H9 (cell line): Measurements from ENCODE around the gene MAN1A1. TPM values are rescaled to one million over a fixed set of nuclear protein-coding genes. Genes with fewer than 3 reads are reported as not detected.
"Not testable (repeated sequence)": the region's sequence is repeated elsewhere in the genome, so short reads cannot be mapped to it uniquely, and the experiment has no call there.

Experiments
- DNase-seq: peaks from one replicate; pipeline ENCODE4 v3.0.0-alpha.2; 2017
- H2AFZ ChIP-seq: one replicate; pipeline ENCODE4 v1.6.1; 2013; ENCODE audit warnings: mild to moderate bottlenecking, low read length, control low read depth, moderate library complexity
- H2AK5ac ChIP-seq: 2 replicates; pipeline ENCODE4 v1.6.1; 2013; ENCODE audit warnings: low read length, control low read depth, mixed read lengths; ENCODE audit not compliant: insufficient read length
- H2BK120ac ChIP-seq: one replicate; pipeline ENCODE4 v1.6.1; 2013; ENCODE audit warnings: low read depth, mild to moderate bottlenecking, low read length, control low read depth, inconsistent platforms; ENCODE audit not compliant: poor library complexity, severe bottlenecking
- H2BK12ac ChIP-seq: 2 replicates; pipeline ENCODE4 v1.6.1; 2013; ENCODE audit warnings: low read length, control low read depth, mixed read lengths, low read depth; ENCODE audit not compliant: insufficient read length
- H2BK15ac ChIP-seq: 2 replicates; pipeline ENCODE4 v1.6.1; 2013; ENCODE audit warnings: low read depth, low read length, control low read depth
- H2BK20ac ChIP-seq: one replicate; pipeline ENCODE4 v1.6.1; 2013; ENCODE audit warnings: low read depth, mild to moderate bottlenecking, low read length, control low read depth, inconsistent platforms; ENCODE audit not compliant: poor library complexity, severe bottlenecking
- H2BK5ac ChIP-seq: 2 replicates; pipeline ENCODE4 v1.6.1; 2013; ENCODE audit warnings: low read length, control low read depth, mixed read lengths; ENCODE audit not compliant: insufficient read length
- H3K14ac ChIP-seq: 2 replicates; pipeline ENCODE4 v1.6.1; 2013; ENCODE audit warnings: low read length, control low read depth; ENCODE audit not compliant: insufficient read depth
- H3K18ac ChIP-seq: 2 replicates; pipeline ENCODE4 v1.6.1; 2013; ENCODE audit warnings: low read depth, mild to moderate bottlenecking, mixed read lengths, low read length, control low read depth; ENCODE audit not compliant: insufficient read length
- H3K23ac ChIP-seq: 2 replicates; pipeline ENCODE4 v1.6.1; 2013; ENCODE audit warnings: low read length, control low read depth, mixed read lengths, low read depth; ENCODE audit not compliant: insufficient read length
- H3K23me2 ChIP-seq: 2 replicates; pipeline ENCODE4 v1.6.1; 2013; ENCODE audit warnings: low read depth, mild to moderate bottlenecking, mixed read lengths, low read length, control low read depth; ENCODE audit not compliant: insufficient read length, poor library complexity, severe bottlenecking
- H3K27ac ChIP-seq: 2 replicates; pipeline ENCODE4 v1.5.1; 2013; ENCODE audit warnings: low read length, control low read depth, mixed read lengths, low read depth; ENCODE audit not compliant: insufficient read length
- H3K27me3 ChIP-seq: 2 replicates; pipeline ENCODE4 v1.6.1; 2013; ENCODE audit warnings: low read length, control low read depth, inconsistent platforms; ENCODE audit not compliant: insufficient read depth
- H3K4ac ChIP-seq: 2 replicates; pipeline ENCODE4 v1.6.1; 2013; ENCODE audit warnings: low read depth, mild to moderate bottlenecking, control low read depth, inconsistent platforms, low read length, moderate library complexity
- H3K4me1 ChIP-seq: 2 replicates; pipeline ENCODE4 v1.6.1; 2013; ENCODE audit warnings: low read length, control low read depth, inconsistent platforms; ENCODE audit not compliant: insufficient read depth
- H3K4me2 ChIP-seq: 2 replicates; pipeline ENCODE4 v1.6.1; 2013; ENCODE audit warnings: low read length, control low read depth, mixed read lengths; ENCODE audit not compliant: insufficient read length, insufficient read depth
- H3K56ac ChIP-seq: 2 replicates; pipeline ENCODE4 v1.6.1; 2013; ENCODE audit warnings: low read depth, mild to moderate bottlenecking, mixed read lengths, low read length, control low read depth; ENCODE audit not compliant: insufficient read length
- H3K79me1 ChIP-seq: 2 replicates; pipeline ENCODE4 v1.6.1; 2013; ENCODE audit warnings: low read depth, mild to moderate bottlenecking, moderate library complexity, low read length, control low read depth, inconsistent platforms; ENCODE audit not compliant: insufficient read depth, poor library complexity, severe bottlenecking
- H3K79me2 ChIP-seq: 2 replicates; pipeline ENCODE4 v1.6.1; 2013; ENCODE audit warnings: low read length, control low read depth, inconsistent platforms; ENCODE audit not compliant: insufficient read depth
- H3K9ac ChIP-seq: 2 replicates; pipeline ENCODE4 v1.6.1; 2013; ENCODE audit warnings: low read length, control low read depth, mixed read lengths; ENCODE audit not compliant: insufficient read length; ENCODE audit errors: extremely low read depth
- H3K9me3 ChIP-seq: one replicate; pipeline ENCODE4 v1.6.1; 2013; ENCODE audit warnings: low read depth, low read length, inconsistent platforms; ENCODE audit not compliant: control insufficient read depth
- H3T11ph ChIP-seq: one replicate; pipeline ENCODE4 v1.6.1; 2013; ENCODE audit warnings: mild to moderate bottlenecking, low read length, control low read depth, inconsistent platforms
- H4K20me1 ChIP-seq: one replicate; pipeline ENCODE4 v1.6.1; 2013; ENCODE audit not compliant: control insufficient read depth, insufficient read length, insufficient read depth
- H4K5ac ChIP-seq: 2 replicates; pipeline ENCODE4 v1.6.1; 2013; ENCODE audit warnings: low read depth, mild to moderate bottlenecking, mixed read lengths, low read length, control low read depth; ENCODE audit not compliant: insufficient read length
- H4K8ac ChIP-seq: replicated peaks from 2 replicates; pipeline ENCODE4 v1.6.1; 2013; ENCODE audit warnings: low read length, control low read depth, mixed read lengths, low read depth; ENCODE audit not compliant: insufficient read length
- H4K91ac ChIP-seq: 2 replicates; pipeline ENCODE4 v1.6.1; 2013; ENCODE audit warnings: low read depth, mild to moderate bottlenecking, moderate library complexity, mixed read lengths, low read length, control low read depth; ENCODE audit not compliant: insufficient read length
- H3K27ac Mint-ChIP-seq, 3 experiments: 2 replicates in 2 of 3; 3 replicates in 1 of 3; pipeline ENCODE4 v1.8.0; 2020 to 2021; ENCODE audit warnings: mixed read lengths in 3 of 3, mild to moderate bottlenecking in 1 of 3, moderate library complexity in 1 of 3
- H3K27me3 Mint-ChIP-seq: 2 replicates; pipeline ENCODE4 v1.8.0; 2021; ENCODE audit warnings: low read depth, mild to moderate bottlenecking, moderate library complexity, mixed read lengths
- H3K36me3 Mint-ChIP-seq, 3 experiments: 2 replicates in 2 of 3; 3 replicates in 1 of 3; pipeline ENCODE4 v1.8.0; 2020 to 2021; ENCODE audit warnings: low read depth in 3 of 3, mixed read lengths in 3 of 3; ENCODE audit not compliant: insufficient read depth in 1 of 3
- H3K4me1 Mint-ChIP-seq, 2 experiments: 2 replicates each; pipeline ENCODE4 v1.8.0; 2020; ENCODE audit warnings: mixed read lengths in 2 of 2
- H3K4me3 Mint-ChIP-seq, 2 experiments: 2 replicates in 1 of 2; 3 replicates in 1 of 2; pipeline ENCODE4 v1.8.0; 2020 to 2021; ENCODE audit warnings: mild to moderate bottlenecking in 2 of 2, mixed read lengths in 2 of 2, moderate library complexity in 1 of 2
- H3K9me3 Mint-ChIP-seq, 2 experiments: 2 replicates in 1 of 2; 3 replicates in 1 of 2; pipeline ENCODE4 v1.8.0; 2020; ENCODE audit warnings: mild to moderate bottlenecking in 2 of 2, mixed read lengths in 2 of 2, moderate library complexity in 1 of 2
- CTCF ChIP-seq: fragments of 200-600 bp; sonication (generic); conservative IDR thresholded peaks from 3 replicates; pipeline ENCODE4 v1.8.0; 2021; ENCODE audit warnings: antibody characterized with exemption, mild to moderate bottlenecking
- WGBS: extraction: QIAGEN DNeasy Blood & Tissue Kit; methylation state at CpG from one replicate; pipeline ENCODE4 v1.1.7; 2013; ENCODE audit warnings: missing lambda C conversion rate, low lambda C conversion rate, mixed read lengths; ENCODE audit not compliant: insufficient read length; ENCODE audit errors: extremely low coverage; 5-methylcytosine and 5-hydroxymethylcytosine counted together
- total RNA-seq: library from RNA; stranded (reverse); gene quantifications from 2 replicates; pipeline ENCODE4 v1.2.1, GENCODE V29; 2021

MAN1A1 gene
- total RNA-seq, 1 experiment from 2014 or later: 1.6 TPM

- Histone ChIP-seq H3K23ac (no peak overlapping the region), H2BK12ac (no peak overlapping the region), H4K20me1 (no peaks in the 10 kb centered on the region), H3K79me2 (no peaks in the 10 kb centered on the region), H3K4me1 (no peaks in the 10 kb centered on the region), H3K56ac (no peak overlapping the region), H3K9ac (no peak overlapping the region), H4K91ac (no peak overlapping the region), H2BK120ac (no peak overlapping the region), H2BK20ac (no peak overlapping the region), H3K14ac (no peak overlapping the region), H3K27ac (no peak overlapping the region), H3K9me3 (no peaks in the 10 kb centered on the region), H2BK15ac (no peak overlapping the region), H2BK5ac (no peak overlapping the region), H3K23me2 (no peaks in the 10 kb centered on the region), H2AFZ (no peak overlapping the region), H3K18ac (no peak overlapping the region), H3K4ac (no peak overlapping the region), H2AK5ac (no peak overlapping the region), H3K4me2 (no peak overlapping the region), H3T11ph (no peak overlapping the region), H3K27me3 (no peaks in the 10 kb centered on the region), H3K79me1 (no peaks in the 10 kb centered on the region), H4K8ac (no peak overlapping the region), H4K5ac (no peak overlapping the region)
- DNase-seq: no peak
- Mint-ChIP-seq H3K4me3 (no peak overlapping the region), H3K9me3 (peaks cover 0 to 2% of the 10 kb centered on the region in 2 experiments; a peak in 1 of 5 replicates), H3K36me3 (no peaks in the 10 kb centered on the region; a peak in 1 of 7 replicates), H3K4me1 (no peaks in the 10 kb centered on the region), H3K27ac (no peak overlapping the region), H3K27me3 (no peaks in the 10 kb centered on the region)
- no peak for TF ChIP-seq CTCF
Measured at GRCh38 chr6:119379809-119380208, 30.2 kb upstream of the MAN1A1 start.

- not testable (repeated sequence) for H3K18ac ChIP-seq, H2BK120ac ChIP-seq, H3K4ac ChIP-seq, H3K27ac ChIP-seq, H3K79me2 ChIP-seq, H4K91ac ChIP-seq, H3K4me3 Mint-ChIP-seq, H3K14ac ChIP-seq, H3K4me1 Mint-ChIP-seq, H2BK15ac ChIP-seq, H3K23ac ChIP-seq, H3K9me3 Mint-ChIP-seq, H2BK5ac ChIP-seq, H2BK20ac ChIP-seq, H3K9ac ChIP-seq, H2AFZ ChIP-seq, H3K27me3 ChIP-seq, H3K36me3 Mint-ChIP-seq, H3K4me1 ChIP-seq, H3K9me3 ChIP-seq, H4K20me1 ChIP-seq, H3K56ac ChIP-seq, H3K27me3 Mint-ChIP-seq, H3T11ph ChIP-seq, H2AK5ac ChIP-seq, H2BK12ac ChIP-seq, H4K8ac ChIP-seq, H3K4me2 ChIP-seq, H3K23me2 ChIP-seq, H3K79me1 ChIP-seq, H4K5ac ChIP-seq, DNase-seq, H3K27ac Mint-ChIP-seq
- no CpG with 5 or more reads among the region's 1 CpG for WGBS
Measured at GRCh38 chr6:119377043-119377442, 27.5 kb upstream of the MAN1A1 start.
